GM03348 (cell line): ENCODE measurements around the gene NPC2.

Source experiments
- DNase-seq: peaks from one replicate; pipeline ENCODE4 v3.0.0; 2012; ENCODE audit warnings: low spot score

The NPC2 gene

GRCh38 chr14:74519316-74520074 is 26.4 kb upstream of the NPC2 start:
- no peak for DNase-seq

- no peak for DNase-seq
Measured at GRCh38 chr14:74518221-74518620, 25.1 kb upstream of the NPC2 start.

- DNase-seq, result no peak
Measured at GRCh38 chr14:74517731-74518130, 24.6 kb upstream of the NPC2 start.

GRCh38 chr14:74516451-74517160 is 23.5 kb upstream of the NPC2 start:
- DNase-seq, result peak; percentile 56

- no peak for DNase-seq
Measured at GRCh38 chr14:74515891-74516412, 22.8 kb upstream of the NPC2 start.

GRCh38 chr14:74514471-74514941 is 21.4 kb upstream of the NPC2 start:
- no peak for DNase-seq

GRCh38 chr14:74511966-74512830 is 19.1 kb upstream of the NPC2 start:
- no peak for DNase-seq

- DNase-seq, result peak; percentile 76
Measured at GRCh38 chr14:74510959-74511409, 17.9 kb upstream of the NPC2 start.

GRCh38 chr14:74510223-74510931 is 17.3 kb upstream of the NPC2 start:
- DNase-seq, result no peak

GRCh38 chr14:74509587-74510222 is 16.6 kb upstream of the NPC2 start:
- no peak for DNase-seq

GRCh38 chr14:74508844-74509428 is 15.8 kb upstream of the NPC2 start:
- no peak for DNase-seq

GRCh38 chr14:74508292-74508731 is 15.2 kb upstream of the NPC2 start:
- no peak for DNase-seq

GRCh38 chr14:74507840-74508239 is 14.7 kb upstream of the NPC2 start:
- no peak for DNase-seq

GRCh38 chr14:74507085-74507484 is 14.0 kb upstream of the NPC2 start:
- no peak for DNase-seq

GRCh38 chr14:74506411-74506851 is 13.3 kb upstream of the NPC2 start:
- no peak for DNase-seq

- no peak for DNase-seq
Measured at GRCh38 chr14:74505831-74506230, 12.7 kb upstream of the NPC2 start.

- no peak for DNase-seq
Measured at GRCh38 chr14:74504874-74505720, 12.0 kb upstream of the NPC2 start.

GRCh38 chr14:74504412-74504811 is 11.3 kb upstream of the NPC2 start:
- DNase-seq, result no peak

- DNase-seq, result no peak
Measured at GRCh38 chr14:74503938-74504335, 10.8 kb upstream of the NPC2 start.
